Measurements from ENCODE around the gene MAML2.

MAML2 gene

DNA sequence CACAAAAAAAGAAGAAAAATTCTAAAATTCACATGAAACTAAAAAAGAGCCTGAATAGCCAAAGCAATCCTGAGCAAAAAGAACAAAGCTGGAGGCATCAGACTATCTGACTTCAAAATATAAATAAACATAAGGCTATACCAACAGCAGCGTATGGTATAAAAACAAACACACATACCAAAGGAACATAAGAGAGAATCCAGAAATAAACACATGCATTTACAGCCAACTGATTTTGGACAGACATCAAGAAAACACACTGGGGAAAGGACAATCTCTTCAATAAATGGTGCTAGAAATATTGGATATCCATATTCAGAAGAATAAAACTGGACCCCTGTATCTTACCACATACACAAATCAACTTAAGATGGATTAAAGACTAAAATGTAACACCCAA is 416.3 kb downstream of the MAML2 start:
- no peak for DNase-seq

Measured in femur (tissue), 1 donor.